T-cell (primary cell): Measurements from ENCODE around the gene ARHGAP45. TPM values are rescaled to one million over a fixed set of nuclear protein-coding genes. Genes with fewer than 3 reads are reported as not detected.

Experiments used
- ATAC-seq, 4 experiments: fragments of 200-7000 bp in 3 of 4; fragments of 150-1000 bp in 1 of 4; cut with Tn5 transposase; replicated peaks in 1 of 4; 1 replicate in 3 of 4; 2 replicates in 1 of 4; pipeline ENCODE4 v1.10.0; 2021; ENCODE audit warnings: moderate library complexity in 3 of 4, mild to moderate bottlenecking in 2 of 4, moderate number of reproducible peaks in 1 of 4
- CTCF ChIA-PET, 2 donors: fragments of 300-600 bp; sonication (Branson Sonifier 250); formaldehyde crosslinking; loops; one replicate each; lab custom pipeline; 2022; ENCODE audit warnings: antibody characterized with exemption in 2 of 2; lab: Charles Lee
- POLR2A ChIA-PET, 2 donors: fragments of 300-600 bp; sonication (Branson Sonifier 250); formaldehyde crosslinking; loops; one replicate each; lab custom pipeline; 2022; ENCODE audit warnings: antibody characterized with exemption in 2 of 2; lab: Charles Lee
- DNase-seq, 35 experiments: peaks; one replicate each; pipeline versions ENCODE4 v3.0.0 to v3.0.0-alpha.2; 2013 to 2023
- H3K27ac ChIP-seq: one replicate; pipeline ENCODE4 v1.5.1; 2013; ENCODE audit warnings: low read length
- H3K27me3 ChIP-seq, 2 experiments: replicated peaks in 1 of 2; 1 replicate in 1 of 2; 2 replicates in 1 of 2; pipeline versions ENCODE4 v1.6.1 to v1.7.0; 2013; ENCODE audit warnings: low read length in 1 of 2, mixed read lengths in 1 of 2; ENCODE audit not compliant: control insufficient read depth in 2 of 2, insufficient read depth in 2 of 2; ENCODE audit errors: extremely low read depth in 1 of 2
- H3K36me3 ChIP-seq, 2 donors: 1 replicate in 1 of 2; 2 replicates in 1 of 2; pipeline versions ENCODE4 v1.6.1 to v1.7.0; 2013; ENCODE audit warnings: low read length in 1 of 2; ENCODE audit not compliant: control insufficient read depth in 2 of 2, insufficient read depth in 1 of 2; ENCODE audit errors: extremely low read depth in 1 of 2
- H3K4me1 ChIP-seq, 2 experiments: 1 replicate in 1 of 2; 2 replicates in 1 of 2; pipeline versions ENCODE4 v1.6.1 to v1.7.0; 2013; ENCODE audit warnings: low read length in 2 of 2, mixed read lengths in 1 of 2; ENCODE audit not compliant: insufficient read depth in 2 of 2, control insufficient read depth in 1 of 2; ENCODE audit errors: extremely low read depth in 1 of 2
- H3K4me3 ChIP-seq, 2 donors: 1 replicate in 1 of 2; 2 replicates in 1 of 2; pipeline versions ENCODE4 v1.5.1 to v1.7.0; 2013; ENCODE audit warnings: mild to moderate bottlenecking in 2 of 2, low read length in 1 of 2, moderate library complexity in 1 of 2; ENCODE audit not compliant: control insufficient read depth in 1 of 2; ENCODE audit errors: extremely low read depth in 1 of 2
- H3K9me3 ChIP-seq: 2 replicates; pipeline ENCODE4 v1.7.0; 2013
- H3K27ac Mint-ChIP-seq, 2 donors: one replicate each; pipeline ENCODE4 v1.8.0; 2020 to 2021; ENCODE audit warnings: mild to moderate bottlenecking in 2 of 2, mixed read lengths in 2 of 2
- H3K27me3 Mint-ChIP-seq, 2 donors: one replicate each; pipeline ENCODE4 v1.8.0; 2021 to 2022; ENCODE audit warnings: mixed read lengths in 2 of 2
- H3K36me3 Mint-ChIP-seq: one replicate; pipeline ENCODE4 v1.8.0; 2021; ENCODE audit warnings: mixed read lengths
- H3K4me1 Mint-ChIP-seq, 3 donors: one replicate each; pipeline ENCODE4 v1.8.0; 2020 to 2022; ENCODE audit warnings: mixed read lengths in 3 of 3, mild to moderate bottlenecking in 1 of 3
- H3K4me3 Mint-ChIP-seq, 3 donors: one replicate each; pipeline ENCODE4 v1.8.0; 2020 to 2022; ENCODE audit warnings: mild to moderate bottlenecking in 3 of 3, mixed read lengths in 3 of 3, moderate library complexity in 3 of 3
- H3K9me3 Mint-ChIP-seq, 3 donors: one replicate each; pipeline ENCODE4 v1.8.0; 2020 to 2022; ENCODE audit warnings: mixed read lengths in 3 of 3
- WGBS: methylation state at CpG from one replicate; pipeline ENCODE4 v1.1.5; 2013; ENCODE audit warnings: missing lambda C conversion rate; ENCODE audit not compliant: insufficient coverage; 5-methylcytosine and 5-hydroxymethylcytosine counted together
- total RNA-seq, 35 experiments: library from RNA in 6 of 35; stranded (reverse) in 6 of 35; fragments of 120-200 nt in 1 of 35; gene quantifications; one replicate each; pipeline versions ENCODE4 v1.2.1 to v1.2.4 and lab custom pipeline; 2013 to 2026

Gene ARHGAP45
- total RNA-seq, 5 donors from 2014 or later (not counting 1 experiment from before 2014, with no cell fraction given), result 729 to 1,130 (median 1,073) TPM

DNA sequence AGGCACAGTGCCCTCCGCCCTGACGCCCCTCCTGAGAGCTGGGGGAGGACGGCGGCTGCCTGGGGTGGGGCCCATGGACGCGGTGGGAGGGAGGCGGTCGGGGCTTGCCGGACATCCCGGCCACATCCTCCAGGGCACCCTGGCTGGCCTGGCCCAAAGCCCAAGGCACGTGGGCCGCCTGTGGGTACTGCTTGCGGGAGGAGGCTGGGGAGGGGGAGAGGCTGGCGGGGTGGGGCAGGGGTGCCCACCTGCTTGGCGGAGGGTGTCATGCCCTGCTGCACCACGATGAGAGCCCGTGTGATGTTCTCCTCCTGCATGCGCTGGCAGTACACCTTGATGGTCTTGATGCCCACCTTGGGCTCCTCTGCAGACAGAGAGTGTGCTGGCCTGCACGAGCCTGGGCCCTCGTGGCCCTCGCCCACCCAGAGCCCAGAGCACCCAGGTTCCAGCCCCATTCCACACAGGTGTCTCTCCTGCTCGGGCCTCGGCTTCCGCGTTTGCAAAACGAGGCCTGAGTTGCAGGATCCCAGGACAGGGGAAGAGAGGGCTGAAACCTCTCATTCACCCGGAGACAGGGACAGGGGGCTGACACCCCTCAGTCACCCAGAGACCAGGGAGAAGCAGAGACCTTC is 24.7 kb downstream of the ARHGAP45 start:
- Mint-ChIP-seq H3K36me3 (peaks cover 7% of the 10 kb centered on the region), H3K9me3 (no peaks in the 10 kb centered on the region), H3K4me1 (peaks cover 43 to 59% (median 50%) of the 10 kb centered on the region in 3 donors), H3K27me3 (no peaks in the 10 kb centered on the region), H3K4me3 (peak overlapping the region in 1 of 3 donors; percentile 91), H3K27ac (peak overlapping the region in 1 of 2 donors; percentile 11)
- Histone ChIP-seq H3K36me3 (peaks cover 12 to 37% of the 10 kb centered on the region in 2 donors), H3K9me3 (no peaks in the 10 kb centered on the region), H3K4me1 (peaks cover 35 to 85% of the 10 kb centered on the region in 2 experiments), H3K27me3 (no peaks in the 10 kb centered on the region), H3K4me3 (no peak overlapping the region), H3K27ac (no peak overlapping the region)
- WGBS, result 89% methylated on average over 16 of the region's 27 CpGs
- CTCF ChIA-PET, result no interaction called here
- ATAC-seq (no peak), DNase-seq (no peak)
- POLR2A ChIA-PET, result no interaction called here

DNA sequence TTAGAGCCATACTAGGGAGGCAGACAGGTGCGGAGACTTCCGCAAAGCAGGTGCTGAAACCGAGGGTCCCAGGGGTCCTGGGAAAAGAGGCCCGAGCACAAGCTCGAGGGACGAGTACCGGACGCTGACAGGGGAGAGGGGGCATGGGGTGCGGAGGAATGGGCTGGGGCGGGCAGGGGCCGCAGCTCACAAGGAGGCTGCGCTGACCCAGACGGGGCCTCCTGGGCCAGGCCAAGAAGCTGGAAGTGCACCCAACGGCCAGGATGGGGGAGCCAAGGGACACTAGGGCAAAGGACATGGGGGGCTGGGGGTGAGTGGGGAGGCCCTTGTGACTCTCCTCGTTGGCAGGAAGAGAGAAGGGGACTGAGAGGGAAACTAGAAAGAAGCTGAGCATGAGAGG is 26.4 kb downstream of the ARHGAP45 start:
- peaks cover 10 to 29% of the 10 kb centered on the region in 2 donors for H3K36me3 ChIP-seq

DNA sequence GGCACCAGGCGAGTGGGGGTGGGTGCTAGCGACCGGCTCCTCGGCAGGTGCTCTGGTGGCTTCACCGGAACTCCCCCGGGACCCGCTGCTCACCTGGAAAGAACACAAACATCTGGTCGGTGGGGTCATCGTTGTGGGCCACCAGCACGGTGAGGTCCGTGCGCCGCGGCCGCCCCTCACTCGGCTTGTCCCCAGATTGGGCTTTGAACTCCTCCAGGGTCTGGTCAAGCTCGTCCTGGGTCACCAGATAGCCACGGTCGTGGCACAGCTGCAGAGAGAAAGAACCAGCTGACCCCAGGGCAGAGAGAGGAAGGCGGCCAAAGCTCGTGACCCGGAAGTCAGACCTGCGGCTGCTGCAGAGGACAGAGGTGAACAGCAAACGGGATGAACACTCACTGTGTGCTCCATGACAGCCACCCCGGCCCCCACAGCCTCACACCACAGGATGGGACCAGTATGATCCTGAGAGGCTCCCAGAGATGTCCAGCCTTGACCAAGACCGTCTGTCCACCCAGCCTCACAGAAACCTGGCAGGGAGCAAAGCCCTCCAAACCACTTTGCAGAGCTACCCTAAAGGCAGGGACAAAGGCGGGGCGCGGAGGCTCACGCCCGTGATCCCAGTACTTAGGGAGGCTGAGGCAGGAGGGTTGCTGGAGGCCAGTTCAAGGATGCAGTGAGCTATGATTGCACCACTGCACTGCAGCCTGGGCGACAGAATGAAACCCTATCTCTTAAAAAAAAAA is 27.0 kb downstream of the ARHGAP45 start:
- Mint-ChIP-seq H3K27ac (peak overlapping the region; percentile 76 to 79), H3K4me1 (peaks cover 39 to 49% (median 42%) of the 10 kb centered on the region in 3 donors)
- WGBS, result 76% methylated on average over 31 of the region's 32 CpGs

More for the DNA sequence above, 26.4 kb downstream of the ARHGAP45 start:
- peaks cover 2% of the 10 kb centered on the region for H3K36me3 Mint-ChIP-seq
- H3K9me3 Mint-ChIP-seq, result no peaks in the 10 kb centered on the region
- Histone ChIP-seq H3K27me3 (no peaks in the 10 kb centered on the region), H3K4me1 (peaks cover 25 to 75% of the 10 kb centered on the region in 2 experiments), H3K27ac (no peak overlapping the region), H3K9me3 (no peaks in the 10 kb centered on the region), H3K4me3 (no peak overlapping the region)
- POLR2A ChIA-PET, result interaction anchor here in 1 of 2 donors (0.5 to 1.2 kb wide), 2 partner anchors 11 to 88 kb away, joined by 3 to 5 read pairs; no protein-coding TSS in a partner anchor
- CTCF ChIA-PET, result interaction anchor here in 1 of 2 donors (0.5 kb wide), 1 partner anchor 90 kb away, joined by 5 read pairs; no protein-coding TSS in a partner anchor
- H3K4me3 Mint-ChIP-seq, result peak overlapping the region; percentile 87 to 91 (median 91)
- H3K27ac Mint-ChIP-seq, result peak overlapping the region; percentile 61 to 69
- DNase-seq (no peak), ATAC-seq (no peak)
- WGBS, result 100% methylated on average over 14 of the region's 15 CpGs
- H3K27me3 Mint-ChIP-seq, result no peaks in the 10 kb centered on the region
- peaks cover 40 to 48% (median 44%) of the 10 kb centered on the region in 3 donors for H3K4me1 Mint-ChIP-seq

DNA sequence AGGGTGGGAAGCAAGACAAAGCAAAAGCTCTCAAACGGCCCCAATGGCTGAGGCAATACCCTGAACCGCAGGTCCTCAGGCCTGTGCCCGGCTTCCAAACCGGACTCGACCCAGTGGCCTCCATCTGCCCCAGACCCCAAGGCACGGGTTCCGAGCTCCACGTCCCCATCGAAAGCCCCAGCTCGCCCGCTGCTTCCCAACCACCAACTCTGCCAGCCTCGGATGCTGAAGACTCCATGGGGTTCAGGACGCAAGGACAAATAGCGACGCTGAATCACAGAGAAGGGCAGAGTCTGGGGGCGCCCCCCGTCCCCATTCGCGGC is 27.6 kb downstream of the ARHGAP45 start:
- H3K4me1 Mint-ChIP-seq, result peaks cover 41 to 52% (median 43%) of the 10 kb centered on the region in 3 donors
- H3K4me1 ChIP-seq, result peaks cover 24 to 71% of the 10 kb centered on the region in 2 experiments
- POLR2A ChIA-PET, result interaction anchor here in 1 of 2 donors (0.5 kb wide), 1 partner anchor 16 kb away, joined by 3 read pairs; no protein-coding TSS in a partner anchor

More for the DNA sequence above, 27.0 kb downstream of the ARHGAP45 start:
- Histone ChIP-seq H3K4me1 (peaks cover 24 to 73% of the 10 kb centered on the region in 2 experiments), H3K27me3 (no peaks in the 10 kb centered on the region), H3K27ac (no peak overlapping the region), H3K36me3 (peaks cover 10 to 26% of the 10 kb centered on the region in 2 donors), H3K4me3 (peak overlapping the region; percentile 89 to 90), H3K9me3 (no peaks in the 10 kb centered on the region)
- Mint-ChIP-seq H3K4me3 (peak overlapping the region; percentile 87 to 91 (median 91)), H3K9me3 (no peaks in the 10 kb centered on the region), H3K27me3 (no peaks in the 10 kb centered on the region), H3K36me3 (peaks cover 2% of the 10 kb centered on the region)
- DNase-seq, result no peak
- ChIA-PET POLR2A (interaction anchor here in 1 of 2 donors (0.5 to 1.2 kb wide), 3 partner anchors 12 to 141 kb away, joined by 3 to 5 read pairs (median 3); no protein-coding TSS in a partner anchor), CTCF (no interaction called here)
- no peak for ATAC-seq

DNA sequence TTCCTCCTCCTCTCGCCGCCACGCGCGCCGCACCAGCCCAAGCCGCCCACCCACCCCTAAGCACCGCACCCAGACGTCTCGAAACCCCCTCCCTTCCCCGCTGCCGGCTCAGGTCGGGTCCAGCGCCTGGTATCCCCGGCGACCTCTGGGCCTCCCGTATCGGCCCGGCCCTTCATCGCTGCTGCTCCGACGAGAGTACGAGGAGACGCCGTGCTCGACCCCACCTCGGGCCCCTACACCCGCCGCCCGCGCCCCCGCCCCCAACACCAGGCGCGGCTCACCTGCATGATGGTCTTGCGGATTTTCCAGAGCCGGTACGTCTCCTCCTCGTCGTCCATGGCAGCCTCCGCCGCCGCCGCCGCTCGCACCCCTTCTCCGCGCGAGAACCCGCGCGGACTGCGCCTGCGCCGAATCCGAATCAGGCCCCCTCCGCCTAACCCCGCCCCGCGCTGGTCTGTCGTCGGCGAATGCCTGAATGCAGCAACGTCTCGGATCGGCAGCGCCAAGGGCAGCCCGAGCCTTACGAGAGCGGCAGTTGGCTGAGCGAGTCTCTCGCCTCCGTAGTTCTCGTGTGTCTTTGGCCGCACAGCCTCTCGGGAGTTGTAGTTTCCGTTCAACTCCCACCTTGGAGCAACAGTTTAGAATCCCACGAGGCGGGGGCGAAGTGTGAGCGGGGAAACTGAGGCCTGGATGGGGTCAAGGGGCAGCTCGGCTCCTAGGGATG is 28.2 kb downstream of the ARHGAP45 start, which contains the start of gene POLR2E:
TSS of gene POLR2E (minus strand) at position 398 of the 724 bp plus-strand sequence. CDS start at position 338, 60 bp downstream.
- H3K27ac ChIP-seq, result peak within 1 kb of the TSS; percentile 64
- Mint-ChIP-seq H3K36me3 (peaks cover 2% of the 10 kb centered on the region), H3K27ac (peak within 1 kb of the TSS; percentile 84 to 90), H3K4me1 (peaks cover 43 to 57% (median 48%) of the 10 kb centered on the region in 3 donors), H3K9me3 (no peaks in the 10 kb centered on the region), H3K27me3 (no peaks in the 10 kb centered on the region), H3K4me3 (peak within 1 kb of the TSS; percentile 87 to 91 (median 91))
- H3K36me3 ChIP-seq, result peaks cover 10 to 25% of the 10 kb centered on the region in 2 donors
- ChIA-PET POLR2A (interaction anchor here in 1 of 2 donors (0.5 kb wide), 1 partner anchor 16 kb away, joined by 3 read pairs; no protein-coding TSS in a partner anchor), CTCF (no interaction called here)
- H3K4me3 ChIP-seq, result peak within 1 kb of the TSS; percentile 89 to 90
- WGBS, result under 1% methylated on average over 80 of the region's 81 CpGs
- ATAC-seq, result peak; percentile 90 to 98 (median 94)
- no peaks in the 10 kb centered on the region for H3K9me3 ChIP-seq
- H3K27me3 ChIP-seq, result no peaks in the 10 kb centered on the region
- peak; percentile 93 to 99 (median 97) for DNase-seq
- H3K4me1 ChIP-seq, result peaks cover 24 to 72% of the 10 kb centered on the region in 2 experiments

More for the DNA sequence above, 27.6 kb downstream of the ARHGAP45 start:
- peak overlapping the region; percentile 76 to 79 for H3K27ac Mint-ChIP-seq
- CTCF ChIA-PET, result no interaction called here
- no peaks in the 10 kb centered on the region for H3K9me3 Mint-ChIP-seq
- Histone ChIP-seq H3K27me3 (no peaks in the 10 kb centered on the region), H3K4me3 (peak overlapping the region; percentile 89 to 90), H3K9me3 (no peaks in the 10 kb centered on the region), H3K36me3 (peaks cover 10 to 26% of the 10 kb centered on the region in 2 donors), H3K27ac (peak overlapping the region; percentile 32)
- WGBS, result under 1% methylated on average over 19 of the region's 19 CpGs
- no peak for DNase-seq
- peaks cover 2% of the 10 kb centered on the region for H3K36me3 Mint-ChIP-seq
- peak in 1 of 4 experiments; percentile 4 for ATAC-seq
- H3K4me3 Mint-ChIP-seq, result peak overlapping the region; percentile 87 to 91 (median 91)
- H3K27me3 Mint-ChIP-seq, result no peaks in the 10 kb centered on the region
